CD1c-positive myeloid dendritic cell (primary cell): ENCODE data around the gene FMN2.
"Not testable (repeated sequence)": the region's sequence is repeated elsewhere in the genome, so short reads cannot be mapped to it uniquely, and the experiment has no call there.

Experiments
- DNase-seq: peaks from one replicate; pipeline ENCODE4 v3.0.0-alpha.2; 2016; ENCODE audit errors: extremely low spot score

Gene FMN2

GRCh38 chr1:240138867-240139266 lies 47.2 kb downstream of the FMN2 start:
- no peak for DNase-seq

- DNase-seq: no peak
Measured at GRCh38 chr1:240139511-240139910, 47.8 kb downstream of the FMN2 start.

GRCh38 chr1:240145120-240145519 lies 53.4 kb downstream of the FMN2 start:
- no peak for DNase-seq

GRCh38 chr1:240148333-240148732 lies 56.6 kb downstream of the FMN2 start:
- DNase-seq: no peak

- peak; percentile 27 for DNase-seq
Measured at GRCh38 chr1:240149484-240150094, 57.9 kb downstream of the FMN2 start.

GRCh38 chr1:240151136-240151735 lies 59.6 kb downstream of the FMN2 start:
- DNase-seq: no peak

- no peak for DNase-seq
Measured at GRCh38 chr1:240152611-240153297, 61.1 kb downstream of the FMN2 start.

GRCh38 chr1:240155605-240156004 lies 63.9 kb downstream of the FMN2 start:
- DNase-seq: no peak

GRCh38 chr1:240164742-240165141 lies 73.1 kb downstream of the FMN2 start:
- DNase-seq: no peak

GRCh38 chr1:240169188-240169587 lies 77.5 kb downstream of the FMN2 start:
- no peak for DNase-seq

- no peak for DNase-seq
Measured at GRCh38 chr1:240170266-240170665, 78.6 kb downstream of the FMN2 start.

- DNase-seq: no peak
Measured at GRCh38 chr1:240170806-240171205, 79.1 kb downstream of the FMN2 start.

GRCh38 chr1:240171907-240172306 lies 80.2 kb downstream of the FMN2 start:
- no peak for DNase-seq

GRCh38 chr1:240173836-240174235 lies 82.2 kb downstream of the FMN2 start:
- DNase-seq: no peak

- no peak for DNase-seq
Measured at GRCh38 chr1:240174734-240175133, 83.1 kb downstream of the FMN2 start.

GRCh38 chr1:240178366-240178765 lies 86.7 kb downstream of the FMN2 start:
- no peak for DNase-seq

- DNase-seq: not testable (repeated sequence)
Measured at GRCh38 chr1:240184682-240185081, 93.0 kb downstream of the FMN2 start.

- no peak for DNase-seq
Measured at GRCh38 chr1:240188139-240188538, 96.5 kb downstream of the FMN2 start.

- DNase-seq: peak; percentile 53
Measured at GRCh38 chr1:240189386-240189989, 97.8 kb downstream of the FMN2 start.

- DNase-seq: no peak
Measured at GRCh38 chr1:240190881-240191401, 99.3 kb downstream of the FMN2 start.

- no peak for DNase-seq
Measured at GRCh38 chr1:240192851-240193250, 101.2 kb downstream of the FMN2 start.

GRCh38 chr1:240193679-240194078 lies 102.0 kb downstream of the FMN2 start:
- no peak for DNase-seq

GRCh38 chr1:240194120-240194519 lies 102.4 kb downstream of the FMN2 start:
- no peak for DNase-seq
